Measurements from ENCODE around the gene VWA8. TPM values are rescaled to one million over a fixed set of nuclear protein-coding genes. Genes with fewer than 3 reads are reported as not detected.
"Not testable (repeated sequence)": the region's sequence is repeated elsewhere in the genome, so short reads cannot be mapped to it uniquely, and the experiment has no call there.

VWA8 gene
- total and polyA plus RNA-seq, 9 donors: 6.5 to 16.0 (median 9.3) TPM

GRCh38 chr13:41880966-41881365 lies 79.9 kb downstream of the VWA8 start:
- Histone ChIP-seq H3K27ac (ENCODE audit: low read length) (no peak overlapping the region), H3K4me3 (ENCODE audit: low read length) (no peak overlapping the region), H3K9me3 (replicated peaks; ENCODE audit: control insufficient read depth, low read depth, low read length) (no peaks in the 10 kb centered on the region), H3K4me1 (ENCODE audit: control insufficient read depth, insufficient read depth, low read length) (no peaks in the 10 kb centered on the region), H3K27me3 (ENCODE audit: control insufficient read depth, insufficient read depth, low read length) (no peaks in the 10 kb centered on the region), H3K36me3 (ENCODE audit: control insufficient read depth, insufficient read depth, low read length) (peaks cover 9% of the 10 kb centered on the region)
- no peak for DNase-seq
- WGBS (ENCODE audit: insufficient coverage): no CpG with 5 or more reads among the region's 1 CpG

DNA sequence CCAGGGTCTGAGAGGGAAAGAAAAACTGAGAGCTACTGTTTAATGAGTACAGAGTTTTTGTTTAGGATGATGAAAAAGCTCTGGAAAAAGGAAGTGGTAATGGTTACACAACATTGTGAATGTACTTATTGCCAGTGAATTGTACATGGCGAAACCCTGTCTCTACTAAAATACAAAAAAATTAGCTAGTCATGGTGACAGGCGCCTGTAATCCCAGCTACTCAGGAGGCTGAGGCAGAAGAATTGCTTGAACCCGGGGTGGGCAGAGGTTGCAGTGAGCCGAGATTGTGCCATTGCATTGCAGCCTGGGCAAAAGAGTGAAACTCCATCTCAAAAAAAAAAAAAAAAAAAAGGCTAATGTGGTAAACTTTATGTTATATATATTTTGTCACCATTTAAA lies 96.3 kb downstream of the VWA8 start:
- Histone ChIP-seq H3K36me3 (ENCODE audit: control insufficient read depth, insufficient read depth, low read length) (peaks cover 4% of the 10 kb centered on the region), H3K27me3 (ENCODE audit: control insufficient read depth, insufficient read depth, low read length) (no peaks in the 10 kb centered on the region), H3K9me3 (replicated peaks; ENCODE audit: control insufficient read depth, low read depth, low read length) (no peaks in the 10 kb centered on the region), H3K4me1 (ENCODE audit: control insufficient read depth, insufficient read depth, low read length) (no peaks in the 10 kb centered on the region), H3K4me3 (ENCODE audit: low read length) (no peak overlapping the region), H3K27ac (ENCODE audit: low read length) (no peak overlapping the region)
- DNase-seq: peak; percentile 22
- WGBS (ENCODE audit: insufficient coverage): no CpG with 5 or more reads among the region's 4 CpGs

- H3K9me3 ChIP-seq (replicated peaks; ENCODE audit: control insufficient read depth, low read depth, low read length); H3K4me3 ChIP-seq (ENCODE audit: low read length); DNase-seq: not testable (repeated sequence)
Observed at GRCh38 chr13:41862659-41863058, 98.2 kb downstream of the VWA8 start.

DNA sequence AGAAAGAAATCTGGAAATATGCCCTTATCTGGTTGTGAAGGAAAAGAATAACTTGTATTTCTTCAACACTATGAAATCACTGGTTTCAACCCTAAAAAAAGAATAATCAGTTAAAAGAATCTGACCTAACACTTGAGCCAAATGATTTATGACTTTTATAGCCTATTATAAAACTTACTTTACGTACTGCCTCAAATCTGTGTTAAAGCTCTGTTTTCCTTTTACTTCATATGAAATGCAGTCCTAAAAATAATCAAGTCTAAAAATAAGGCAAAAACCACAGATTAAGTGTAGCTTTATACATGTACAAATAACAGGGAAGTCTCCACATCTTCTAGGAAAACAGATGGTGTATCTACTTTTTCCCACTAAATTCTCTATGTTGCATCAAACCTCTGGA lies 101.3 kb downstream of the VWA8 start:
- H3K27me3 ChIP-seq (ENCODE audit: control insufficient read depth, insufficient read depth, low read length): no peaks in the 10 kb centered on the region
- H3K4me1 ChIP-seq (ENCODE audit: control insufficient read depth, insufficient read depth, low read length): no peaks in the 10 kb centered on the region
- H3K4me3 ChIP-seq (ENCODE audit: low read length): no peak overlapping the region
- peak; percentile 7 for DNase-seq
- peaks cover 2% of the 10 kb centered on the region for H3K36me3 ChIP-seq (ENCODE audit: control insufficient read depth, insufficient read depth, low read length)
- WGBS (ENCODE audit: insufficient coverage): no CpG with 5 or more reads among the region's 1 CpG
- no peaks in the 10 kb centered on the region for H3K9me3 ChIP-seq (replicated peaks; ENCODE audit: control insufficient read depth, low read depth, low read length)
- H3K27ac ChIP-seq (ENCODE audit: low read length): no peak overlapping the region

More at GRCh38 chr13:41862659-41863058, 98.2 kb downstream of the VWA8 start:
- not testable (repeated sequence) for H3K27ac ChIP-seq (ENCODE audit: low read length); H3K4me1 ChIP-seq (ENCODE audit: control insufficient read depth, insufficient read depth, low read length); H3K27me3 ChIP-seq (ENCODE audit: control insufficient read depth, insufficient read depth, low read length); H3K36me3 ChIP-seq (ENCODE audit: control insufficient read depth, insufficient read depth, low read length)

- Histone ChIP-seq H3K4me3 (ENCODE audit: low read length) (no peak overlapping the region), H3K27ac (ENCODE audit: low read length) (no peak overlapping the region), H3K36me3 (ENCODE audit: control insufficient read depth, insufficient read depth, low read length) (peaks cover 2% of the 10 kb centered on the region), H3K27me3 (ENCODE audit: control insufficient read depth, insufficient read depth, low read length) (no peaks in the 10 kb centered on the region), H3K9me3 (replicated peaks; ENCODE audit: control insufficient read depth, low read depth, low read length) (no peaks in the 10 kb centered on the region), H3K4me1 (ENCODE audit: control insufficient read depth, insufficient read depth, low read length) (no peaks in the 10 kb centered on the region)
- no peak for DNase-seq
- WGBS (ENCODE audit: insufficient coverage): no CpG with 5 or more reads among the region's 5 CpGs
Observed at GRCh38 chr13:41858780-41859179, 102.1 kb downstream of the VWA8 start.

GRCh38 chr13:41854758-41855157 lies 106.2 kb downstream of the VWA8 start:
- H3K27me3 ChIP-seq (ENCODE audit: control insufficient read depth, insufficient read depth, low read length): no peaks in the 10 kb centered on the region
- no peaks in the 10 kb centered on the region for H3K4me1 ChIP-seq (ENCODE audit: control insufficient read depth, insufficient read depth, low read length)
- no peak overlapping the region for H3K4me3 ChIP-seq (ENCODE audit: low read length)
- no peak overlapping the region for H3K27ac ChIP-seq (ENCODE audit: low read length)
- no peaks in the 10 kb centered on the region for H3K36me3 ChIP-seq (ENCODE audit: control insufficient read depth, insufficient read depth, low read length)
- no peak for DNase-seq
- H3K9me3 ChIP-seq (replicated peaks; ENCODE audit: control insufficient read depth, low read depth, low read length): no peaks in the 10 kb centered on the region
- WGBS (ENCODE audit: insufficient coverage): 80% methylated on average over 1 of the region's 1 CpG

DNA sequence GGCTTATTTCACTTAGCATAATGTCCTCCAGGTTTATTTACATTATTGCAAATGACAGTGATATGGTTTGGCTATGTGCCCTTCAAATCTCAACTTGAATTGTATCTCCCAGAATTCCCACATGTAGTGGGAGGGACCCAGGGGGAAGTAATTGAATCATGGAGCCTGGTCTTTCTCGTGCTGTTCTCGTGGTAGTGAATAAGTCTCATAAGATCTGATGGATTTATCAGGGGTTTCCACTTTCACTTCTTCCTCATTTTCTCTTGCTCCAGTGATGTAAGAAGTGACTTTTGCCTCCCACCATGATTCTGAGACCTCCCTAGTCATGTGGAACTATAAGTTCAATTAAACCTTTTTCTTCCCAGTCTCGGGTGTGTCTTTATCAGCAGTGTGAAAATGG lies 109.6 kb downstream of the VWA8 start:
- H3K27me3 ChIP-seq (ENCODE audit: control insufficient read depth, insufficient read depth, low read length): no peaks in the 10 kb centered on the region
- no peaks in the 10 kb centered on the region for H3K9me3 ChIP-seq (replicated peaks; ENCODE audit: control insufficient read depth, low read depth, low read length)
- H3K27ac ChIP-seq (ENCODE audit: low read length): no peak overlapping the region
- peaks cover 2% of the 10 kb centered on the region for H3K4me1 ChIP-seq (ENCODE audit: control insufficient read depth, insufficient read depth, low read length)
- WGBS (ENCODE audit: insufficient coverage): no CpG with 5 or more reads among the region's 3 CpGs
- DNase-seq: no peak
- H3K36me3 ChIP-seq (ENCODE audit: control insufficient read depth, insufficient read depth, low read length): no peaks in the 10 kb centered on the region
- H3K4me3 ChIP-seq (ENCODE audit: low read length): no peak overlapping the region

DNA sequence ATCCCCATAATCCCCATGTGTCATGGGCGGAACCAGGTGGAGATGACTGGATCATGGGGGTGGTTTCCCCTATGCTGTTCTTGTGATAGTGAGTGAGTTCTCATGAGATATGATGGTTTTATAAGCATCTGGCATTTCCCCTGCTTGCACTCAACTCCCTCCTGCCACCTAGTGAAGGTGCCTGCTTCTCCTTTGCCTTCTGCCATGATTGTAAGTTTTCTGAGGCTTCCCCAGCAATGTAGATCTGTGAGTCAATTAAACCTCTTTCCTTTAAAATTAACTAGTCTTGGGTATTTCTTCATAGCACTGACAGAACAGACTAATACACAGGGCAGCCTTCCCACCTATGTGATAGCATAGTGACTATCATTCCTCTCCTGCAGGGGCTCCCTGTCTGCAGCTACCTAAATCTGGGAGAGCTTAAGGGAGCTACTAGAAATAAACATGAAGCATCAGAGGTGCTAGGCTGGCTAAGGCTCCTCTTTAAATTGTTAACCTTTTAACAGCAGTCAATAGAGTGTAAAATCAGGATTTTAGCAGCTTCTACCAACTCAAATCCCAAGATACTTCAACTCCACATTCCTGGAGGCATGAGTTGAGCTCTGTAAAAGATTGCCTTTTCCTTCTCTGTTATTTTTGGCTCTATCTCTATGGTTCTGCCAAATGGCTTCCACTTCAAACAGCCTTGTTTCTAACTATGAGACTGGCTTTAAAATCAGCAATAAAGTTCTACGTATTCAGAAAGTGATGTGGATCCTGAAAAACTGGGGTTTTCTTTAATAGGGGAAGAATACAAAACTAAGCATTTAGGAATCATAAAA lies 112.3 kb downstream of the VWA8 start:
- H3K27me3 ChIP-seq (ENCODE audit: control insufficient read depth, insufficient read depth, low read length): no peaks in the 10 kb centered on the region
- H3K36me3 ChIP-seq (ENCODE audit: control insufficient read depth, insufficient read depth, low read length): no peaks in the 10 kb centered on the region
- H3K9me3 ChIP-seq (replicated peaks; ENCODE audit: control insufficient read depth, low read depth, low read length): no peaks in the 10 kb centered on the region
- H3K4me1 ChIP-seq (ENCODE audit: control insufficient read depth, insufficient read depth, low read length): peaks cover 2% of the 10 kb centered on the region
- no peak overlapping the region for H3K27ac ChIP-seq (ENCODE audit: low read length)
- DNase-seq: peak; percentile 19
- H3K4me3 ChIP-seq (ENCODE audit: low read length): no peak overlapping the region
- WGBS (ENCODE audit: insufficient coverage): no CpG with 5 or more reads among the region's 2 CpGs

- H3K27me3 ChIP-seq (ENCODE audit: control insufficient read depth, insufficient read depth, low read length): no peaks in the 10 kb centered on the region
- no peak for DNase-seq
- H3K4me1 ChIP-seq (ENCODE audit: control insufficient read depth, insufficient read depth, low read length): peaks cover 2% of the 10 kb centered on the region
- no peaks in the 10 kb centered on the region for H3K36me3 ChIP-seq (ENCODE audit: control insufficient read depth, insufficient read depth, low read length)
- no CpG with 5 or more reads among the region's 3 CpGs for WGBS (ENCODE audit: insufficient coverage)
- H3K9me3 ChIP-seq (replicated peaks; ENCODE audit: control insufficient read depth, low read depth, low read length): no peaks in the 10 kb centered on the region
- no peak overlapping the region for H3K27ac ChIP-seq (ENCODE audit: low read length)
- no peak overlapping the region for H3K4me3 ChIP-seq (ENCODE audit: low read length)
Observed at GRCh38 chr13:41847216-41847615, 113.7 kb downstream of the VWA8 start.

GRCh38 chr13:41842036-41842620 lies 118.8 kb downstream of the VWA8 start:
- Histone ChIP-seq H3K9me3 (replicated peaks; ENCODE audit: control insufficient read depth, low read depth, low read length) (no peaks in the 10 kb centered on the region), H3K4me3 (ENCODE audit: low read length) (no peak overlapping the region), H3K4me1 (ENCODE audit: control insufficient read depth, insufficient read depth, low read length) (no peaks in the 10 kb centered on the region), H3K36me3 (ENCODE audit: control insufficient read depth, insufficient read depth, low read length) (no peaks in the 10 kb centered on the region), H3K27ac (ENCODE audit: low read length) (no peak overlapping the region), H3K27me3 (ENCODE audit: control insufficient read depth, insufficient read depth, low read length) (no peaks in the 10 kb centered on the region)
- peak; percentile 46 for DNase-seq
- WGBS (ENCODE audit: insufficient coverage): no CpG with 5 or more reads among the region's 2 CpGs
